Neural crest cell (in vitro differentiated cells): ENCODE data around the gene AKR7A3. TPM values are rescaled to one million over a fixed set of nuclear protein-coding genes. Genes with fewer than 3 reads are reported as not detected.

ENCODE experiments used
- DNase-seq: peaks from one replicate; pipeline ENCODE4 v3.0.0; 2021; ENCODE audit warnings: low read depth, mixed read lengths, low spot score
- H3K27ac Mint-ChIP-seq: one replicate; pipeline ENCODE4 v1.8.0; 2021; ENCODE audit warnings: mild to moderate bottlenecking, mixed read lengths; ENCODE audit not compliant: unreplicated experiment
- H3K27me3 Mint-ChIP-seq: 2 replicates; pipeline ENCODE4 v1.8.0; 2021; ENCODE audit warnings: low read depth, mild to moderate bottlenecking, mixed read lengths
- H3K36me3 Mint-ChIP-seq: 2 replicates; pipeline ENCODE4 v1.8.0; 2021; ENCODE audit warnings: low read depth, mild to moderate bottlenecking, mixed read lengths
- H3K4me1 Mint-ChIP-seq: 2 replicates; pipeline ENCODE4 v1.8.0; 2021; ENCODE audit warnings: mixed read lengths
- H3K4me3 Mint-ChIP-seq: one replicate; pipeline ENCODE4 v1.8.0; 2021; ENCODE audit warnings: mild to moderate bottlenecking, mixed read lengths
- H3K9me3 Mint-ChIP-seq: 2 replicates; pipeline ENCODE4 v1.8.0; 2021; ENCODE audit warnings: mixed read lengths
- CTCF ChIP-seq: fragments of 200-600 bp; sonication (generic); conservative IDR thresholded peaks from 2 replicates; pipeline ENCODE4 v1.5.0; 2021; ENCODE audit warnings: antibody characterized with exemption, mild to moderate bottlenecking
- total RNA-seq: library from RNA; stranded (reverse); gene quantifications from 2 replicates; pipeline ENCODE4 v1.2.1, GENCODE V29; 2021

Gene AKR7A3
- total RNA-seq, 1 donor from 2014 or later = 2.1 TPM

GRCh38 chr1:19319196-19319595 lies 30.6 kb upstream of the AKR7A3 start:
- no peaks in the 10 kb centered on the region for H3K27me3 Mint-ChIP-seq
- TF ChIP-seq CTCF = no peak
- peaks cover 6% of the 10 kb centered on the region for H3K4me1 Mint-ChIP-seq
- H3K36me3 Mint-ChIP-seq = peaks cover 8% of the 10 kb centered on the region
- DNase-seq = no peak
- H3K9me3 Mint-ChIP-seq = no peaks in the 10 kb centered on the region
- no peak overlapping the region for H3K27ac Mint-ChIP-seq
- no peak overlapping the region for H3K4me3 Mint-ChIP-seq

- Mint-ChIP-seq H3K27ac (no peak overlapping the region), H3K36me3 (peaks cover 7% of the 10 kb centered on the region), H3K4me1 (peaks cover 17% of the 10 kb centered on the region), H3K9me3 (no peaks in the 10 kb centered on the region), H3K27me3 (no peaks in the 10 kb centered on the region), H3K4me3 (peak overlapping the region; percentile 72)
- no peak for TF ChIP-seq CTCF
- no peak for DNase-seq
Observed at GRCh38 chr1:19317126-19317910, 28.7 kb upstream of the AKR7A3 start.

GRCh38 chr1:19315378-19316198 lies 27.0 kb upstream of the AKR7A3 start:
- DNase-seq = no peak
- peak overlapping the region; percentile 35 for H3K27ac Mint-ChIP-seq

GRCh38 chr1:19313961-19314882 lies 25.7 kb upstream of the AKR7A3 start:
- Mint-ChIP-seq H3K27ac (no peak overlapping the region), H3K4me1 (peaks cover 33% of the 10 kb centered on the region), H3K9me3 (no peaks in the 10 kb centered on the region), H3K4me3 (peak overlapping the region; percentile 15), H3K36me3 (peaks cover 7% of the 10 kb centered on the region), H3K27me3 (no peaks in the 10 kb centered on the region)
- DNase-seq = no peak
- TF ChIP-seq CTCF = no peak

More at GRCh38 chr1:19315378-19316198, 27.0 kb upstream of the AKR7A3 start:
- Mint-ChIP-seq H3K36me3 (peaks cover 8% of the 10 kb centered on the region), H3K4me3 (peak overlapping the region; percentile 72), H3K9me3 (no peaks in the 10 kb centered on the region), H3K4me1 (peaks cover 24% of the 10 kb centered on the region), H3K27me3 (no peaks in the 10 kb centered on the region)
- no peak for TF ChIP-seq CTCF

- H3K9me3 Mint-ChIP-seq = no peaks in the 10 kb centered on the region
- no peak overlapping the region for H3K27ac Mint-ChIP-seq
- peaks cover 3% of the 10 kb centered on the region for H3K36me3 Mint-ChIP-seq
- DNase-seq = no peak
- H3K4me3 Mint-ChIP-seq = peak overlapping the region; percentile 83
- no peak for TF ChIP-seq CTCF
- peaks cover 40% of the 10 kb centered on the region for H3K4me1 Mint-ChIP-seq
- no peaks in the 10 kb centered on the region for H3K27me3 Mint-ChIP-seq
Observed at GRCh38 chr1:19313636-19313959, 25.0 kb upstream of the AKR7A3 start.
